NT2/D1 (cell line): Measurements from ENCODE around the gene ZNF804B.

Experiments used
- SUZ12 ChIP-seq: IDR thresholded peaks from 2 replicates; pipeline ENCODE4 v1.6.1; 2011; ENCODE audit not compliant: insufficient read length, insufficient read depth; ENCODE audit errors: extremely low read depth
- YY1 ChIP-seq: IDR thresholded peaks from 2 replicates; pipeline ENCODE4 v1.6.1; 2011; ENCODE audit not compliant: insufficient read length, insufficient read depth
- ZNF274 ChIP-seq: IDR thresholded peaks from 2 replicates; pipeline ENCODE4 v1.6.1; 2011; ENCODE audit warnings: mild to moderate bottlenecking, low read depth, low read length

- no peak for TF ChIP-seq SUZ12
- no peak for TF ChIP-seq YY1
- no peak for TF ChIP-seq ZNF274
These were observed 2.3 kb downstream of the ZNF804B start for GRCh38 chr7:88761779-88762178.
